ENCODE data around the gene ACKR2.

GRCh38 chr3:42822828-42823227 is 13.6 kb downstream of the ACKR2 start:
- TF ChIP-seq CTCF (conservative IDR thresholded peaks at IDR 0.05; ENCODE audit: low read length): no peak
- TF ChIP-seq EZH2phosphoT487 (IDR thresholded peaks at IDR 0.05; ENCODE audit: borderline replicate concordance): no peak
